ENCODE data around the gene ITIH1.

ITIH1 gene

DNA sequence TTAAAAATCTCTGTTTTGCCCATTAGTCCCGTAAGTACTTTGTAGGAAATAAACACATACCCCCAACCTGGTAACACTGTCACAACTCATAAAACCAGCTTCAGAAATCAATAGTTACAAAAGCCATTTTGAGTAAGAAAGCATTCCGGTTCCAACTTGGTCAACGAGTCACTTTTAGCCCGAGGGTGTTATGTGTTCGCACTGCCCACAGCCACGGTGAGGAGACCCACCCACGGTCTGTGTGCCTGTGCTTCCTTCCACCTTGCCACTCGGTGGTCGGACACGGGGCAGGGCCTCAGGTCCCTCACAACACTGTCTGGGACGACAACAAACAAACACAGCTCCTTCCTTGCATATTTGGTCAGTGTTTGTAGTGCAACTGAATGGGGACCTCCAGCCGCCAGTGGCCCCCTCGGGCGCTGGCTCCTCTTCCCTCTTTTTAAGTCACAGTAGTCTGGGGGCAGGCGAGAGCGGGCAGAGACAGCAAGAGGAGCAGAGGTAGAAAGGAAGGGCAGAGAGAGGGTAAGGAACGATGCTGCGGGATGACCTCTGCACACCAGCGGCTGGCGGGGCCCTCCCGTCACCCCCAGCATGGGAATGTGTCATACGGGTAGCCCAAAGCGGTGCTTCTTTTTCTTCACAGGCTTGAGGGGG is 62.6 kb downstream of the ITIH1 start:
- no peak for DNase-seq (ENCODE audit: low read depth)

- DNase-seq (ENCODE audit: low read depth) = no peak
These were observed 64.0 kb downstream of the ITIH1 start for GRCh38 chr3:52841211-52841980.

Data from fibroblast of gingiva (primary cell).